Activated CD4-positive, alpha-beta memory T cell treated with anti-CD3 and anti-CD28 coated beads, Interleukin-2, amount 10 ng/mL, durations not matched to agents 7 days and 5 days (primary cell): ENCODE data around the gene KRT39. TPM values are rescaled to one million over a fixed set of nuclear protein-coding genes. Genes with fewer than 3 reads are reported as not detected.
A peak's percentile ranks its signal among the peaks of the same experiment; 100 is the strongest.
"Not testable (repeated sequence)": the region's sequence is repeated elsewhere in the genome, so short reads cannot be mapped to it uniquely, and the experiment has no call there.

ENCODE experiments used
- CTCF ChIA-PET: fragments of 350-600 bp; sonication (Branson Sonifier 250); formaldehyde crosslinking; loops from one replicate; lab custom pipeline; 2021; ENCODE audit warnings: antibody characterized with exemption, inconsistent platforms; lab: Charles Lee
- POLR2A ChIA-PET: fragments of 350-600 bp; sonication (Branson Sonifier 250); formaldehyde crosslinking; loops from one replicate; lab custom pipeline; 2021; ENCODE audit warnings: antibody characterized with exemption; lab: Charles Lee
- DNase-seq: peaks from one replicate; pipeline ENCODE4 v3.0.0-alpha.2; 2020
- H3K27ac Mint-ChIP-seq: one replicate; pipeline ENCODE4 v1.8.0; 2021; ENCODE audit warnings: mild to moderate bottlenecking, mixed read lengths
- H3K27me3 Mint-ChIP-seq: one replicate; pipeline ENCODE4 v1.8.0; 2021; ENCODE audit warnings: mixed read lengths
- H3K36me3 Mint-ChIP-seq: one replicate; pipeline ENCODE4 v1.8.0; 2021; ENCODE audit warnings: low read depth, mixed read lengths
- H3K4me1 Mint-ChIP-seq: one replicate; pipeline ENCODE4 v1.8.0; 2021; ENCODE audit warnings: mixed read lengths
- H3K4me3 Mint-ChIP-seq: one replicate; pipeline ENCODE4 v1.8.0; 2021; ENCODE audit warnings: mild to moderate bottlenecking, mixed read lengths
- H3K9me3 Mint-ChIP-seq: one replicate; pipeline ENCODE4 v1.8.0; 2021; ENCODE audit warnings: mixed read lengths
- total RNA-seq, 2 experiments: library from RNA; stranded (reverse); gene quantifications; one replicate each; pipeline ENCODE4 v1.2.3, GENCODE V29; 2021

KRT39 gene
- total RNA-seq, 2 experiments from 2014 or later, result not detected

GRCh38 chr17:40922239-40922638 lies 44.5 kb downstream of the KRT39 start:
- Mint-ChIP-seq H3K4me1 (peaks cover 2% of the 10 kb centered on the region), H3K36me3 (no peaks in the 10 kb centered on the region), H3K27me3 (peaks cover 37% of the 10 kb centered on the region), H3K9me3 (no peaks in the 10 kb centered on the region), H3K27ac (no peak overlapping the region), H3K4me3 (no peak overlapping the region)
- no peak for DNase-seq
- CTCF ChIA-PET, result no interaction called here
- POLR2A ChIA-PET, result no interaction called here

- H3K9me3 Mint-ChIP-seq, result no peaks in the 10 kb centered on the region
- POLR2A ChIA-PET, result no interaction called here
- H3K27me3 Mint-ChIP-seq, result peaks cover 25% of the 10 kb centered on the region
- DNase-seq, result no peak
- no peak overlapping the region for H3K4me3 Mint-ChIP-seq
- CTCF ChIA-PET, result interaction anchor here (0.7 kb wide), 1 partner anchor 628 kb away, joined by 3 read pairs; no protein-coding TSS in a partner anchor
- H3K4me1 Mint-ChIP-seq, result peaks cover 2% of the 10 kb centered on the region
- no peak overlapping the region for H3K27ac Mint-ChIP-seq
- H3K36me3 Mint-ChIP-seq, result no peaks in the 10 kb centered on the region
These were observed 45.7 kb downstream of the KRT39 start for GRCh38 chr17:40921026-40921425.

GRCh38 chr17:40917116-40917515 lies 49.6 kb downstream of the KRT39 start:
- H3K4me3 Mint-ChIP-seq, DNase-seq, H3K9me3 Mint-ChIP-seq, H3K4me1 Mint-ChIP-seq, CTCF ChIA-PET, H3K36me3 Mint-ChIP-seq, H3K27ac Mint-ChIP-seq, POLR2A ChIA-PET: not testable (repeated sequence)
- peaks cover 13% of the 10 kb centered on the region for H3K27me3 Mint-ChIP-seq

- H3K9me3 Mint-ChIP-seq, result no peaks in the 10 kb centered on the region
- POLR2A ChIA-PET, result no interaction called here
- H3K4me3 Mint-ChIP-seq, result no peak overlapping the region
- DNase-seq, result no peak
- no peak overlapping the region for H3K27ac Mint-ChIP-seq
- CTCF ChIA-PET, result interaction anchor here (1.2 to 1.7 kb wide), 2 partner anchors 28 to 579 kb away, joined by 3 to 4 read pairs; no protein-coding TSS in a partner anchor
- H3K27me3 Mint-ChIP-seq, result peaks cover 13% of the 10 kb centered on the region
- peaks cover 1% of the 10 kb centered on the region for H3K4me1 Mint-ChIP-seq
- H3K36me3 Mint-ChIP-seq, result no peaks in the 10 kb centered on the region
These were observed 50.4 kb downstream of the KRT39 start for GRCh38 chr17:40916366-40916765.

- POLR2A ChIA-PET, result no interaction called here
- no peak overlapping the region for H3K4me3 Mint-ChIP-seq
These were observed 51.0 kb downstream of the KRT39 start for GRCh38 chr17:40915721-40916256.

GRCh38 chr17:40915199-40915661 lies 51.5 kb downstream of the KRT39 start:
- peaks cover 13% of the 10 kb centered on the region for H3K27me3 Mint-ChIP-seq
- H3K4me3 Mint-ChIP-seq, result no peak overlapping the region
- no peaks in the 10 kb centered on the region for H3K36me3 Mint-ChIP-seq
- DNase-seq, result no peak
- H3K4me1 Mint-ChIP-seq, result no peaks in the 10 kb centered on the region
- H3K27ac Mint-ChIP-seq, result no peak overlapping the region
- CTCF ChIA-PET, result interaction anchor here (1.2 to 1.7 kb wide), 2 partner anchors 29 to 581 kb away, joined by 3 to 4 read pairs; no protein-coding TSS in a partner anchor
- POLR2A ChIA-PET, result no interaction called here
- H3K9me3 Mint-ChIP-seq, result no peaks in the 10 kb centered on the region

More at GRCh38 chr17:40915721-40916256, 51.0 kb downstream of the KRT39 start:
- Mint-ChIP-seq H3K36me3 (no peaks in the 10 kb centered on the region), H3K27me3 (peaks cover 13% of the 10 kb centered on the region), H3K9me3 (no peaks in the 10 kb centered on the region), H3K27ac (no peak overlapping the region), H3K4me1 (no peaks in the 10 kb centered on the region)
- DNase-seq, result no peak
- CTCF ChIA-PET, result interaction anchor here (1.2 to 1.7 kb wide), 2 partner anchors 29 to 580 kb away, joined by 3 to 4 read pairs; no protein-coding TSS in a partner anchor

- CTCF ChIA-PET, result interaction anchor here (0.6 to 1.0 kb wide), 2 partner anchors 14 to 634 kb away, joined by 3 to 4 read pairs; no protein-coding TSS in a partner anchor
- Mint-ChIP-seq H3K4me3 (no peak overlapping the region), H3K4me1 (no peaks in the 10 kb centered on the region)
These were observed 52.5 kb downstream of the KRT39 start for GRCh38 chr17:40914075-40914855.

GRCh38 chr17:40912486-40913210 lies 54.1 kb downstream of the KRT39 start:
- Mint-ChIP-seq H3K4me1 (no peaks in the 10 kb centered on the region), H3K27me3 (peaks cover 23% of the 10 kb centered on the region)
- CTCF ChIA-PET, result interaction anchor here (0.9 to 1.1 kb wide), 2 partner anchors 736 to 751 kb away, joined by 3 to 4 read pairs; no protein-coding TSS in a partner anchor

More at GRCh38 chr17:40914075-40914855, 52.5 kb downstream of the KRT39 start:
- POLR2A ChIA-PET, result no interaction called here
- Mint-ChIP-seq H3K27ac (no peak overlapping the region), H3K27me3 (peaks cover 16% of the 10 kb centered on the region), H3K9me3 (no peaks in the 10 kb centered on the region), H3K36me3 (no peaks in the 10 kb centered on the region)
- no peak for DNase-seq

GRCh38 chr17:40910441-40910841 lies 56.3 kb downstream of the KRT39 start:
- Mint-ChIP-seq H3K27me3 (peaks cover 30% of the 10 kb centered on the region), H3K27ac (no peak overlapping the region)
- CTCF ChIA-PET, result interaction anchor here (0.6 to 2.9 kb wide), 4 partner anchors 639 to 1436 kb away, joined by 3 to 17 read pairs (median 4); no protein-coding TSS in a partner anchor

More at GRCh38 chr17:40912486-40913210, 54.1 kb downstream of the KRT39 start:
- POLR2A ChIA-PET, result no interaction called here
- H3K9me3 Mint-ChIP-seq, result no peaks in the 10 kb centered on the region
- no peak overlapping the region for H3K27ac Mint-ChIP-seq
- H3K4me3 Mint-ChIP-seq, result no peak overlapping the region
- no peaks in the 10 kb centered on the region for H3K36me3 Mint-ChIP-seq
- no peak for DNase-seq

GRCh38 chr17:40909755-40910154 lies 57.0 kb downstream of the KRT39 start:
- POLR2A ChIA-PET, result no interaction called here
- no peak for DNase-seq
- no peaks in the 10 kb centered on the region for H3K9me3 Mint-ChIP-seq
- no peak overlapping the region for H3K4me3 Mint-ChIP-seq
- no peaks in the 10 kb centered on the region for H3K4me1 Mint-ChIP-seq
- H3K36me3 Mint-ChIP-seq, result no peaks in the 10 kb centered on the region
- H3K27me3 Mint-ChIP-seq, result peaks cover 30% of the 10 kb centered on the region
- CTCF ChIA-PET, result interaction anchor here (0.8 to 2.9 kb wide), 2 partner anchors 49 to 639 kb away, joined by 3 to 17 read pairs; no protein-coding TSS in a partner anchor
- H3K27ac Mint-ChIP-seq, result no peak overlapping the region

More at GRCh38 chr17:40910441-40910841, 56.3 kb downstream of the KRT39 start:
- POLR2A ChIA-PET, result no interaction called here
- no peak for DNase-seq
- no peaks in the 10 kb centered on the region for H3K9me3 Mint-ChIP-seq
- H3K4me3 Mint-ChIP-seq, result no peak overlapping the region
- no peaks in the 10 kb centered on the region for H3K4me1 Mint-ChIP-seq
- no peaks in the 10 kb centered on the region for H3K36me3 Mint-ChIP-seq

- POLR2A ChIA-PET, result no interaction called here
- H3K9me3 Mint-ChIP-seq, result no peaks in the 10 kb centered on the region
- DNase-seq, result peak; percentile 53
- no peak overlapping the region for H3K27ac Mint-ChIP-seq
- H3K4me3 Mint-ChIP-seq, result no peak overlapping the region
- CTCF ChIA-PET, result interaction anchor here (0.8 to 2.9 kb wide), 2 partner anchors 50 to 640 kb away, joined by 3 to 17 read pairs; no protein-coding TSS in a partner anchor
- H3K36me3 Mint-ChIP-seq, result no peaks in the 10 kb centered on the region
- peaks cover 33% of the 10 kb centered on the region for H3K27me3 Mint-ChIP-seq
- H3K4me1 Mint-ChIP-seq, result no peaks in the 10 kb centered on the region
These were observed 57.4 kb downstream of the KRT39 start for GRCh38 chr17:40909351-40909750.
